Spleen (tissue), 7 donors: ENCODE results near the gene NUDT12.

ENCODE experiments used
- CTCF ChIP-seq, 11 experiments: fragments of 200-600 bp in 7 of 11; fragments of 450-650 bp in 4 of 11; sonication (generic) in 4 of 11; IDR thresholded peaks in 8 of 11; conservative IDR thresholded peaks in 3 of 11; 1 replicate in 7 of 11; 2 replicates in 4 of 11; pipeline versions ENCODE4 v1.4.0 to v1.8.0; 2016 to 2021; ENCODE audit warnings: antibody characterized with exemption in 11 of 11, inconsistent platforms in 4 of 11, mild to moderate bottlenecking in 1 of 11
- POLR2A ChIP-seq, 3 donors: fragments of 450-650 bp; IDR thresholded peaks; one replicate each; pipeline ENCODE4 v1.5.1; 2017; ENCODE audit warnings: antibody characterized with exemption in 3 of 3, mild to moderate bottlenecking in 1 of 3
- POLR2AphosphoS5 ChIP-seq, 3 donors: sonication (generic); formaldehyde crosslinking; IDR thresholded peaks; one replicate each; pipeline ENCODE4 v1.5.1; 2017; ENCODE audit warnings: antibody characterized with exemption in 3 of 3
- donor health status: DM: no; HTN: no; CAD: no; lungs with moderate emphysema.
- donor health status: DM: no; HTN: no; CAD: no.
- donor health status: DM: no; HTN: no; CAD: no.

- no peak for TF ChIP-seq CTCF (IDR thresholded peaks at IDR 0.05 in 8 of 11, conservative IDR thresholded peaks at IDR 0.05 in 3 of 11)
- no peak for TF ChIP-seq POLR2A (IDR thresholded peaks at IDR 0.05)
- no peak for TF ChIP-seq POLR2AphosphoS5 (IDR thresholded peaks at IDR 0.05)
Observed at GRCh38 chr5:103573411-103573810, 10.8 kb upstream of the NUDT12 start.
